GM12875 (cell line): ENCODE data around the gene ZDHHC14.

Source experiments
- H3K4me3 ChIP-seq: one replicate; pipeline ENCODE4 v1.5.1; 2011; ENCODE audit warnings: low read depth, low read length, control low read depth
- CTCF ChIP-seq: IDR thresholded peaks from 2 replicates; pipeline ENCODE4 v1.5.1; 2011; ENCODE audit warnings: low read depth, mild to moderate bottlenecking, control low read depth, inconsistent platforms, low read length, moderate library complexity, borderline replicate concordance; ENCODE audit not compliant: insufficient read depth

Gene ZDHHC14

GRCh38 chr6:157534977-157535339 is 154.0 kb downstream of the ZDHHC14 start:
- no peak for TF ChIP-seq CTCF
- H3K4me3 ChIP-seq, result no peak overlapping the region

- no peak for TF ChIP-seq CTCF
- H3K4me3 ChIP-seq, result no peak overlapping the region
These were observed 154.6 kb downstream of the ZDHHC14 start for GRCh38 chr6:157535340-157536222.

- no peak overlapping the region for H3K4me3 ChIP-seq
- no peak for TF ChIP-seq CTCF
These were observed 155.2 kb downstream of the ZDHHC14 start for GRCh38 chr6:157536223-157536545.

- no peak for TF ChIP-seq CTCF
- no peak overlapping the region for H3K4me3 ChIP-seq
These were observed 156.6 kb downstream of the ZDHHC14 start for GRCh38 chr6:157537556-157537955.

- no peak overlapping the region for H3K4me3 ChIP-seq
- TF ChIP-seq CTCF, result no peak
These were observed 157.2 kb downstream of the ZDHHC14 start for GRCh38 chr6:157538168-157538567.

- no peak for TF ChIP-seq CTCF
- H3K4me3 ChIP-seq, result no peak overlapping the region
These were observed 157.7 kb downstream of the ZDHHC14 start for GRCh38 chr6:157538698-157539097.

- TF ChIP-seq CTCF, result no peak
- H3K4me3 ChIP-seq, result no peak overlapping the region
These were observed 158.4 kb downstream of the ZDHHC14 start for GRCh38 chr6:157539421-157539822.
